ENCODE measurements around the gene ADGRG3. TPM values are rescaled to one million over a fixed set of nuclear protein-coding genes. Genes with fewer than 3 reads are reported as not detected.

The ADGRG3 gene
- total and polyA plus RNA-seq, 2 of the 13 experiments (the other 11 are each of a cell fraction or from before 2014, with no cell fraction given) = 2.7 to 11.8 TPM

DNA sequence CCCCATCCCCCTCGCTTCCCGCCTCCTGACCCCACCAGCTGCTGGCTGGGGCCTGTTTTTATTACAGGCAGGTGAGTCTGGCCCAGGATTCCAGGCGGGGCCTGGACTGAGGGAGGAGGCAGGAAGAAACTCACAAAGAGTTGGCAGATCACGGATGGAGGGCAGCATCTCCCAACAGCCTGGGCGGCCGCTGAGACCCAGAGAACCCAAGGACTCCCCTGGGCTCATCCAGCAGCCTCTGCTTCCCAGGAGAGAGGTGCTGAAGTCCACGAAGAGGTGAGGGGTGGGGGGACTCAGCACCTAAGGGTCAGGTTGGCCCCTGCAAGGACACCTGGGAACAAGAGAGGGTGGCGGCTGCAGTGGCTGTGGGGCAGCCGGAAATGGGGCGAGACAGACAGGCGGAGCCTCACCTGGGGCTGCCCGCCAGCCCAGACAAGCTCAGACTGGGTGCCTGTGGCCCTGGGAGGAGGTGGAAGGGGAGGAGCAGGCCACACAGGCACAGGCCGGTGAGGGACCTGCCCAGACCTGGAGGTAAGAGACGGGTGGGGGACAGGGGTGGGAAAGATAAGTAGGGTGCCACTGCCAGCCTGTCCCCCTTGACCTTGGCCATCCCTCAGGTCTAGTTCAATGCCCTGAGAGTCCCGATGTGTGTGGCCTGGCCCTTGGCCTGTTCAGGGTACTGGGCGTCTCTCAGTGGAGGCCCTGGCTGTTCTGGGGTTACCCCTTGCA lies 48.3 kb upstream of the ADGRG3 start (continued):
- TF ChIP-seq, protein P1, sequence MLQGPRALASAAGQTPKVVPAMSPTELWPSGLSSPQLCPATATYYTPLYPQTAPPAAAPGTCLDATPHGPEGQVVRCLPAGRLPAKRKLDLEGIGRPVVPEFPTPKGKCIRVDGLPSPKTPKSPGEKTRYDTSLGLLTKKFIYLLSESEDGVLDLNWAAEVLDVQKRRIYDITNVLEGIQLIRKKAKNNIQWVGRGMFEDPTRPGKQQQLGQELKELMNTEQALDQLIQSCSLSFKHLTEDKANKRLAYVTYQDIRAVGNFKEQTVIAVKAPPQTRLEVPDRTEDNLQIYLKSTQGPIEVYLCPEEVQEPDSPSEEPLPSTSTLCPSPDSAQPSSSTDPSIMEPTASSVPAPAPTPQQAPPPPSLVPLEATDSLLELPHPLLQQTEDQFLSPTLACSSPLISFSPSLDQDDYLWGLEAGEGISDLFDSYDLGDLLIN (CRISPR knock-in tag; IDR thresholded peaks at IDR 0.05; ENCODE audit: borderline replicate concordance) = no peak
- TF ChIP-seq HDAC2 (CRISPR knock-in tag; IDR thresholded peaks at IDR 0.05) (peak; percentile 36; the same call in 1 of the 2 replicates), PPARG (CRISPR knock-in tag; conservative IDR thresholded peaks at IDR 0.05) (0 out of 2 replicates have a peak, but pooled peaks have one; percentile 31), EEA1 (CRISPR knock-in tag; IDR thresholded peaks at IDR 0.05; ENCODE audit: borderline replicate concordance) (no peak), ZNF225 (CRISPR knock-in tag; IDR thresholded peaks at IDR 0.05) (0 out of 2 replicates have a peak, but pooled peaks have one; percentile 16), HNRNPL (IDR thresholded peaks at IDR 0.05; ENCODE audit: low read depth, low read length) (0 out of 2 replicates have a peak, but pooled peaks have one; percentile 11), ZNF883 (CRISPR knock-in tag; IDR thresholded peaks at IDR 0.05; ENCODE audit: not compliant biosample characterization) (peak; percentile 36), ZEB1 (IDR thresholded peaks at IDR 0.05; ENCODE audit: insufficient replicate concordance, low read depth) (peak; percentile 71), GABPB1 (CRISPR knock-in tag; IDR thresholded peaks at IDR 0.05) (peak; percentile 79), SMARCC2 (IDR thresholded peaks at IDR 0.05) (no peak), ELF1 (CRISPR knock-in tag; IDR thresholded peaks at IDR 0.05) (0 out of 2 replicates have a peak, but pooled peaks have one; percentile 23), ZNF33B (CRISPR knock-in tag; IDR thresholded peaks at IDR 0.05) (peak; percentile 67; the same call in 1 of the 2 replicates), POLR2G (IDR thresholded peaks at IDR 0.05; ENCODE audit: low read depth, low read length) (peak; percentile 52), SMAD9 (CRISPR knock-in tag; IDR thresholded peaks at IDR 0.05) (no peak), TOE1 (CRISPR knock-in tag; IDR thresholded peaks at IDR 0.05) (no peak), ZNF124 (CRISPR knock-in tag; IDR thresholded peaks at IDR 0.05) (0 out of 2 replicates have a peak, but pooled peaks have one; percentile 27), ZNF891 (CRISPR knock-in tag; IDR thresholded peaks at IDR 0.05) (0 out of 2 replicates have a peak, but pooled peaks have one; percentile 4), SKI (IDR thresholded peaks at IDR 0.05; ENCODE audit: partially characterized antibody) (peak; percentile 57)
- TF ChIP-seq, protein P2, sequence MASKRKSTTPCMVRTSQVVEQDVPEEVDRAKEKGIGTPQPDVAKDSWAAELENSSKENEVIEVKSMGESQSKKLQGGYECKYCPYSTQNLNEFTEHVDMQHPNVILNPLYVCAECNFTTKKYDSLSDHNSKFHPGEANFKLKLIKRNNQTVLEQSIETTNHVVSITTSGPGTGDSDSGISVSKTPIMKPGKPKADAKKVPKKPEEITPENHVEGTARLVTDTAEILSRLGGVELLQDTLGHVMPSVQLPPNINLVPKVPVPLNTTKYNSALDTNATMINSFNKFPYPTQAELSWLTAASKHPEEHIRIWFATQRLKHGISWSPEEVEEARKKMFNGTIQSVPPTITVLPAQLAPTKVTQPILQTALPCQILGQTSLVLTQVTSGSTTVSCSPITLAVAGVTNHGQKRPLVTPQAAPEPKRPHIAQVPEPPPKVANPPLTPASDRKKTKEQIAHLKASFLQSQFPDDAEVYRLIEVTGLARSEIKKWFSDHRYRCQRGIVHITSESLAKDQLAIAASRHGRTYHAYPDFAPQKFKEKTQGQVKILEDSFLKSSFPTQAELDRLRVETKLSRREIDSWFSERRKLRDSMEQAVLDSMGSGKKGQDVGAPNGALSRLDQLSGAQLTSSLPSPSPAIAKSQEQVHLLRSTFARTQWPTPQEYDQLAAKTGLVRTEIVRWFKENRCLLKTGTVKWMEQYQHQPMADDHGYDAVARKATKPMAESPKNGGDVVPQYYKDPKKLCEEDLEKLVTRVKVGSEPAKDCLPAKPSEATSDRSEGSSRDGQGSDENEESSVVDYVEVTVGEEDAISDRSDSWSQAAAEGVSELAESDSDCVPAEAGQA (IDR thresholded peaks at IDR 0.05; ENCODE audit: low read depth) = peak; percentile 8; the same call in 1 of the 2 replicates
- TF ChIP-seq, protein P2 (CRISPR knock-in tag; IDR thresholded peaks at IDR 0.05; ENCODE audit: borderline replicate concordance) = no peak
- TF ChIP-seq, protein P3, sequence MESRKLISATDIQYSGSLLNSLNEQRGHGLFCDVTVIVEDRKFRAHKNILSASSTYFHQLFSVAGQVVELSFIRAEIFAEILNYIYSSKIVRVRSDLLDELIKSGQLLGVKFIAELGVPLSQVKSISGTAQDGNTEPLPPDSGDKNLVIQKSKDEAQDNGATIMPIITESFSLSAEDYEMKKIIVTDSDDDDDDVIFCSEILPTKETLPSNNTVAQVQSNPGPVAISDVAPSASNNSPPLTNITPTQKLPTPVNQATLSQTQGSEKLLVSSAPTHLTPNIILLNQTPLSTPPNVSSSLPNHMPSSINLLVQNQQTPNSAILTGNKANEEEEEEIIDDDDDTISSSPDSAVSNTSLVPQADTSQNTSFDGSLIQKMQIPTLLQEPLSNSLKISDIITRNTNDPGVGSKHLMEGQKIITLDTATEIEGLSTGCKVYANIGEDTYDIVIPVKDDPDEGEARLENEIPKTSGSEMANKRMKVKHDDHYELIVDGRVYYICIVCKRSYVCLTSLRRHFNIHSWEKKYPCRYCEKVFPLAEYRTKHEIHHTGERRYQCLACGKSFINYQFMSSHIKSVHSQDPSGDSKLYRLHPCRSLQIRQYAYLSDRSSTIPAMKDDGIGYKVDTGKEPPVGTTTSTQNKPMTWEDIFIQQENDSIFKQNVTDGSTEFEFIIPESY (CRISPR knock-in tag; IDR thresholded peaks at IDR 0.05) = 0 out of 2 replicates have a peak, but pooled peaks have one; percentile 8

All from HepG2 (cell line).